Sigmoid colon (tissue), 4 donors: ENCODE results near the gene MYLK.

Experiments used
- CTCF ChIP-seq, 4 experiments: fragments of 450-650 bp in 3 of 4; fragments of 200-600 bp in 1 of 4; IDR thresholded peaks; one replicate each; pipeline ENCODE4 v1.5.1; 2016 to 2019; ENCODE audit warnings: antibody characterized with exemption in 4 of 4, mild to moderate bottlenecking in 3 of 4, moderate library complexity in 2 of 4
- EP300 ChIP-seq, 4 donors: sonication (generic); formaldehyde crosslinking; IDR thresholded peaks; one replicate each; pipeline ENCODE4 v1.6.1; 2017; ENCODE audit warnings: antibody characterized with exemption in 4 of 4

GRCh38 chr3:123622766-123623165 lies 261.4 kb downstream of the MYLK start:
- TF ChIP-seq CTCF (IDR thresholded peaks at IDR 0.05) (no peak), EP300 (IDR thresholded peaks at IDR 0.05) (no peak)
